Thymus (tissue), 11 donors: ENCODE results near the gene PTGIR. TPM values are rescaled to one million over a fixed set of nuclear protein-coding genes. Genes with fewer than 3 reads are reported as not detected.
A peak's percentile ranks its signal among the peaks of the same experiment; 100 is the strongest.
"Not testable (repeated sequence)": the region's sequence is repeated elsewhere in the genome, so short reads cannot be mapped to it uniquely, and the experiment has no call there.

Experiments
- DNase-seq, 9 donors: peaks; one replicate each; pipeline ENCODE4 v3.0.0-alpha.2; 2013; ENCODE audit warnings: low spot score in 9 of 9, low read depth in 6 of 9, missing footprints in 1 of 9
- H3K27ac ChIP-seq, 2 donors: one replicate each; pipeline ENCODE4 v1.5.1; 2013; ENCODE audit warnings: control low read depth in 1 of 2, low read depth in 1 of 2, low read length in 1 of 2, mild to moderate bottlenecking in 1 of 2, moderate library complexity in 1 of 2
- H3K27me3 ChIP-seq, 2 donors: one replicate each; pipeline ENCODE4 v1.5.1; 2013; ENCODE audit warnings: low read length in 1 of 2; ENCODE audit not compliant: control insufficient read depth in 2 of 2, insufficient read depth in 1 of 2
- H3K36me3 ChIP-seq, 2 donors: one replicate each; pipeline ENCODE4 v1.5.1; 2013; ENCODE audit warnings: low read length in 1 of 2, mild to moderate bottlenecking in 1 of 2, moderate library complexity in 1 of 2; ENCODE audit not compliant: control insufficient read depth in 2 of 2, insufficient read depth in 2 of 2
- H3K4me1 ChIP-seq, 2 donors: one replicate each; pipeline ENCODE4 v1.5.1; 2013; ENCODE audit warnings: low read length in 2 of 2; ENCODE audit not compliant: control insufficient read depth in 2 of 2, insufficient read depth in 2 of 2
- H3K4me3 ChIP-seq, 2 donors: one replicate each; pipeline ENCODE4 v1.5.1; 2013; ENCODE audit warnings: low read length in 2 of 2, control low read depth in 1 of 2, mild to moderate bottlenecking in 1 of 2
- H3K9me3 ChIP-seq, 2 donors: one replicate each; pipeline ENCODE4 v1.5.1; 2013; ENCODE audit warnings: low read length in 1 of 2, mild to moderate bottlenecking in 1 of 2; ENCODE audit not compliant: control insufficient read depth in 2 of 2, insufficient read depth in 1 of 2
- WGBS: extraction: QIAGEN DNeasy Blood & Tissue Kit; methylation state at CpG from one replicate; pipeline ENCODE4 v1.1.7; 2013; 5-methylcytosine and 5-hydroxymethylcytosine counted together
- polyA plus RNA-seq: library from polyadenylated mRNA; stranded (reverse); fragments of 200-250 nt; gene quantifications from one replicate; pipeline ENCODE4 v1.2.3, GENCODE V29; 2013
- total RNA-seq: library from RNA; stranded (reverse); fragments of 120-200 nt; gene quantifications from one replicate; pipeline ENCODE4 v1.2.4, GENCODE V29; 2013
- donor health status: healthy.

The PTGIR gene
- total and polyA plus RNA-seq, 2 donors, result 3.4 to 7.8 TPM

DNA sequence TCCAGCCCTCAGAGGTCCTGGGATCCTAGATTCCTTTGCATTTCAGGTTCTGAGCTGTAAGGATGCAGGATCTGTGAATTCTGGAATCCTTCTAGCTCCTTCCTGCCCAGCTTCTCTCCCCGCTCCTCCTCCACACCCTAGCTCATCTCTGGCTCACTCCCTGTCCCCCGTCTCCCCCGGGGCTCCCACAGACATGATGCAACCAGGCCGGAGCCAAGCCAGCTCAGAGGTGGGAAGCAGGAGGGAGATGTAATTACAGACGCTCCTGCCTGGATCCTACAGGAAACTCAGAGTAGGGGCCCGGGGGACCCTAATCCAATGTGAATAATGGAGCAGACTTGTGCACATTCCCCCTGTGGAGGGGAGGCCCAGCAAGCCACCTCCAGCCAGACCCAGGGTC lies 6.6 kb upstream of the PTGIR start:
- 92% methylated on average over 6 of the region's 6 CpGs for WGBS
- H3K27me3 ChIP-seq, result peaks cover 12 to 53% of the 10 kb centered on the region in 2 donors
- no peak overlapping the region for H3K27ac ChIP-seq

DNA sequence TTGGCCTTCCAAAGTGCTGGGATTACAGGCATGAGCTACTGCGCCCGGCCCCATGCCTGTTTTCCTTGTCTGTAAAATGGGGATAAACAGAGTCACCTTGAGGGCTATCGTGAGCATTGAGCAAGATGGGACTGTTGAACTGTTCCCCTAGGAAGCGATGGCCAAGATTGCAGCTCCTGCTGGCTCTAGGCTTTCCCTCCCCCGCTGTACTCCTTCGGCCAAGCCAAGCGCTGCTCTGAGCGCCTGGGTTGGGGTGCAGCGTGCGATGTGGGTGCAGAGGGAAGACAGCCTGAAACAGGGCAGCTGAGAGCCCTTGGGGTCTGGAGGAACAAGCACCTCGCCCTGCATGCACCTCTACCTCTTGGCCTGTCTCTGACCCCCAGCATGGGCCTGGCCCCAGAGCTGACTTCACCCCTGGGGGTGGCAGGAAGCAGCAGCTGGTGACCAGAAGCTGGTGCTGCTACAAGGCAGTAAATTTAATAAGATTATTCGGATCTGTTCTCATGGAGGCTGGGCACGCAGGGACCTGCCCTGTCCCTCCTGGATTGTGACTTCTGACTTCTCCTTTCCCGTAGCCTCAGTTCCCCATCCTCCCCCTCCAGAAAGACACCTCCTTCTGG lies 5.8 kb upstream of the PTGIR start:
- Histone ChIP-seq H3K36me3 (no peaks in the 10 kb centered on the region), H3K9me3 (no peaks in the 10 kb centered on the region), H3K4me1 (peaks cover 6 to 39% of the 10 kb centered on the region in 2 donors), H3K27ac (no peak overlapping the region), H3K4me3 (no peak overlapping the region), H3K27me3 (peaks cover 9 to 45% of the 10 kb centered on the region in 2 donors)
- WGBS, result 94% methylated on average over 14 of the region's 14 CpGs
- DNase-seq, result no peak

More for the DNA sequence above, 6.6 kb upstream of the PTGIR start:
- Histone ChIP-seq H3K4me3 (no peak overlapping the region), H3K36me3 (no peaks in the 10 kb centered on the region), H3K4me1 (peaks cover 6 to 38% of the 10 kb centered on the region in 2 donors), H3K9me3 (no peaks in the 10 kb centered on the region)
- no peak for DNase-seq

DNA sequence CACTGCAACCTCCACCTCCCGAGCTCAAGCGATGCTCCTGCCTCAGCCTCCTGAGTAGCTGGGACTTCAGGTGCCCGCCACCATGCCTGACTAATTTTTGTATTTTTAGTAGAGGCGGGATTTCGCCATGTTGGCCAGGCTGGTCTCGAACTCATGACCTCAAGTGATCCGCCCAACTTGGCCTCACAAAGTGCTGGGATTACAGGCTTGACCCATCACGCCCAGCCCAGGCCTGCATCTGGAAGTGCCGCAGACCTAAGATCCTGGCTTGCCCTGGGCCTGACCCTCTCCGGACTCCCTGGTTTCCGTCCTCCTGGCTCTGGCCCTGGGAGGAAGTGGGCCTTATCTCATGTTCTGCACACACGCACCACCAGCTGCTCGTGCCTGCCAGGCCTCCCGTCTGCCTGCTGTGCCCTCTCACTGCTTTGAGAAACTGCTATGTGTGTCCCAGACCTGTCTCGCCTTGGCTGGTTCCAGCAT lies 4.7 kb upstream of the PTGIR start:
- Histone ChIP-seq H3K36me3 (no peaks in the 10 kb centered on the region), H3K27me3 (peaks cover 3 to 36% of the 10 kb centered on the region in 2 donors), H3K27ac (no peak overlapping the region), H3K4me1 (peaks cover 8 to 43% of the 10 kb centered on the region in 2 donors), H3K4me3 (no peak overlapping the region), H3K9me3 (no peaks in the 10 kb centered on the region)
- 83% methylated on average over 15 of the region's 15 CpGs for WGBS
- no peak for DNase-seq

DNA sequence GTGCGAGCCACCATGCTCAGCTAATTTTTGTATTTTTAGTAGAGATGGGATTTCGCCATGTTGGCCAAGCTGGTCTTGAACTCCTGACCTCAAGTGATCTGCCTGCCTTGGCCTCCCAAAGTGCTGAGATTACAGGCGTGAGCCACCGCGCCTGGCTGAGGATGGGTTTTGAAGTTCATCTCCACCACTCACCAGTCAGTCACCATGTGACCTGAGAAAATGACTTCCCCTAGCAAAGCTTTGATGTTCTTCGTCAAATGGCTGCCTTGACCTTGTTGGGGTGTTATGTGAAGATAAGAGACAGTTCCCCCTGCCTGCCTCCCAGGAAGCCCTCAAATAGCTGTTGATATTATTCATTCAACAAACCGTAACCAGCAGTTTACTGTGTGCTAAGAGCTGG lies 4.1 kb upstream of the PTGIR start:
- DNase-seq, H3K36me3 ChIP-seq, H3K4me3 ChIP-seq, H3K9me3 ChIP-seq, H3K27ac ChIP-seq: not testable (repeated sequence)
- WGBS, result 87% methylated on average over 7 of the region's 7 CpGs
- peaks cover 9 to 44% of the 10 kb centered on the region in 2 donors for H3K4me1 ChIP-seq
- H3K27me3 ChIP-seq, result peaks cover 0 to 31% of the 10 kb centered on the region in 2 donors

DNA sequence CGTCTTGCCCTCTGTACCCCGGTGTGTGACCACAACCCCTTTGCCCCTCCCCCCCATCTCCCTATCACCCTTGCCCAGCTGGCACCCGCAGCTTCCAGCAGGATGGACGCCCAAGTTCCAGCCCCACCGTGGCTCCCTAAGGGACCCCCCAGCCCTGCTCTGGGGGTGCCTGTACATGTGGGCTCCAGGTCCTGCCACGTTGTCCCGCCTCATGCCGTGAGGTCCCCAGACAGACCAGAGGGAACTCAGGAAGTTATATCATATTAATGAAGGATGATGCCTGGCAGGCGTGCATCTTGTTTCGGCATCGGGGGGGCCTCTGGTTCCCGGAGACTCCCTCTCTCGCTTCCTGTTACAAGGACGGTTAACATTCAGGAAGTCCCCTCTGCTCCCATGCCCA lies 1.6 kb upstream of the PTGIR start:
- H3K4me1 ChIP-seq, result peaks cover 7 to 42% of the 10 kb centered on the region in 2 donors

DNA sequence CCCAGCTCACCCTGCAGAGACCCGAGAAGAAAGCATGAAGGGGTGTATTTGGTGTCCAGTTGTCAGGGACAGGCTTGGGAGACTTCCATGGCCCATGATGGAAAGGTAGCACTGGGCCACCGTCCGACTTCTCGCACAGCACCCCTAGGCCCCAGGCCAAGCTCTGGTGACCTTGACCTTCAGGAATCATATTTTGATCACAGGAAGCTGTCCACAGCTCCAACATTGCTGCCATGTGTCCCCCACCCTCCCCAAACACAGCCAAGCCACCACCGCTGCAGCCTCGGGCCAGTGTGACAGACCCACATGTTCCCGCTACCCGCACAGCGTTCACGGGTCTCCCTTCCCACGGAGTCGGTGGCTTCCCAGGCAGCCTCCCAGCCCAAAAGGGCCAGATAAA lies 842 bp upstream of the PTGIR start:
- no peak for DNase-seq
- 95% methylated on average over 12 of the region's 12 CpGs for WGBS
- Histone ChIP-seq H3K4me3 (no peak overlapping the region), H3K4me1 (peaks cover 7 to 44% of the 10 kb centered on the region in 2 donors), H3K36me3 (no peaks in the 10 kb centered on the region), H3K27me3 (peaks cover 0 to 8% of the 10 kb centered on the region in 2 donors), H3K9me3 (no peaks in the 10 kb centered on the region), H3K27ac (peak overlapping the region in 1 of 2 donors; percentile 57)

More for the DNA sequence above, 1.6 kb upstream of the PTGIR start:
- Histone ChIP-seq H3K36me3 (no peaks in the 10 kb centered on the region), H3K4me3 (no peak overlapping the region), H3K9me3 (no peaks in the 10 kb centered on the region), H3K27ac (no peak overlapping the region), H3K27me3 (peaks cover 0 to 9% of the 10 kb centered on the region in 2 donors)
- no peak for DNase-seq
- 57% methylated on average over 14 of the region's 14 CpGs for WGBS

DNA sequence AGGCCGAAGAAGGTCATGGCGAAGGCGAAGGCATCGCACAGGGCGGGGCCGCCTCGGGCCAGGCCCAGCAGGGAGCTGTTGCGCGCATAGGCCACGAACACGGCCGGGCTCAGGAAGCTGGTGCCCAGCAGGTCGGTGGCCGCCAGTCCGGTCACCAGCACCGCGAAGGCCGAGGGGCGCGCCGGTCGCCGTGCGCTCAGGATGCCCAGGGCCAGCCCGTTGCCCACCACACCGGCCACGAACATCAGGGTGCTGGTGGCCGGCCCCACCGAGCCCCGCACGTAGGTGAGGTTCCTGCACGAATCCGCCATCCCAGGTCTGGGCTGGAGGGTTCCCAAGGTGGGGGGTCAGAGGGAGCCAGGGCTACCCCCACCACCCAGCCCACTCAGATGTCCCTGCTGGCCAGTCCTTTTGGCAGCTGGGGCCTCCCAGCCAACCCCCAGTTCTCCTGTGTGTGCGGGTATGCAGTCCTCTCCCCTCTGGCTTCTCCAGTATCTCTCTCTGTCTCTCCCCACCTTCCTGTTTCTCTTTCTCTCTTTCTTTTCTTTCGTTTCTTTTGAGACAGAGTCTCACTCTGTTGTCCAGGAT lies 880 bp downstream of the PTGIR start:
- Histone ChIP-seq H3K9me3 (no peaks in the 10 kb centered on the region), H3K27me3 (peaks cover 0 to 5% of the 10 kb centered on the region in 2 donors), H3K27ac (peak overlapping the region in 1 of 2 donors; percentile 4), H3K36me3 (no peaks in the 10 kb centered on the region), H3K4me3 (no peak overlapping the region), H3K4me1 (peaks cover 17 to 57% of the 10 kb centered on the region in 2 donors)
- no peak for DNase-seq
- 93% methylated on average over 35 of the region's 35 CpGs for WGBS

DNA sequence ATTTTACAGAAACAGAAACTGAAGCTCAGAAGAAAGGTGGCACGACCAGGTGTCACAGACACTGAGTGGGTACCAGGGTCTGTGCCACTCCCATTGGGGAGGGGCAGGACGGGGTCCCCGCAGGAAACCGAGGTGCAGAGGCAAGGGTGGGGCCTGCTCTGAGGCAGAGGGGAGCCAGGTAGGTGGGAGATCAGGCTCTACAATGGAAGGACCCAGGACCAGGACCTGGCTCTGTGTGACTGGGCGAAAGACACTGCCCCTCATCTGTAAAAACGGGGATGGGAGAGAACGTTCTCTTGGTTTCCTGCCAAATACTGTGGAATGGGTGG lies 2.8 kb downstream of the PTGIR start:
- Histone ChIP-seq H3K27me3 (peaks cover 0 to 8% of the 10 kb centered on the region in 2 donors), H3K4me1 (peaks cover 23 to 71% of the 10 kb centered on the region in 2 donors), H3K4me3 (no peak overlapping the region), H3K36me3 (no peaks in the 10 kb centered on the region), H3K9me3 (no peaks in the 10 kb centered on the region), H3K27ac (no peak overlapping the region)
- WGBS, result 62% methylated on average over 7 of the region's 7 CpGs
- DNase-seq, result no peak

DNA sequence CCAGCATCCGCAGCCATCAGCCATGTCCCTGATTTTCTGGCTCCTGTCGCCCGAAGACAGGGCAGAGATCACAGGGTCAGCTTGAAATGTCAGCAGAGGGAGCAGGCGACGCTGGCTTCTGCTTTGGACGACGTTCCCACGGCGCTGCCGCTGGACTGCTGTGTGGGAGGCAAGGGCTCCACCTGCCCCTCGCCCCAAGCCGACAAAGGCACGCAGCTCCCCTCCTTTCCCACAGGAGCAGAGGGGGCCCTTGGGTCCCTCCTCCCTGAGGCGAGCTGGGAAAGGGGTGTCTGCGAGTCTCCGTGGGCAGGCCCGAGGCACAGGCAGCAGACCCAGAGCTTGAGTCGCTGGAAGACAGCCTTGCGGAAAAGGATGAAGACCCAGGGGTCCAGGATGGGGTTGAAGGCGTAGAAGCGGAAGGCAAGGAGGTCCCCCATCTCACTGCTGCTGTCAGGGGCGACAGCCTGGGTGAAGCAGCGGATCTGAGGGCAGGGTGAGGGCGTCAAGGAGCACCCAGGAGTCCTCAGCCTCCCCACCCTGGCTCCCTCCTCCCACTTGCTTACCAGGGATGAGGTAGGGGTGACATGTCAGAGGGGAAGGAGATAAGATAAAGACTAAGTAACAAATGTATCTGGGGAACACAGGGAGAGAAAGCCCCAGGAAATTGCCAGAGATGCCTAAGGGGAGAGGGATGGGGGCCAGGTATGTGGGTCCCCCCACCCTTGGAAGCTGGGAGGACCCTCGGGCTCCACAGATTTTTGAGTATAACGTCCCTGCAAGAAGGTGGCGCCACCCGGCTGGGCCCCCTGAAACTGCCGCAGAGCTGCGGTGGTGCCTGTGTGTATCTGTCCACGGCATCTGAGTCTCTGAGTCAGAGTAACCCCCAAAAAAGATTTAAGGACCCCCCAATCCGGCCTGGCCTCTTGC lies 3.4 kb downstream of the PTGIR start:
- peaks cover 0 to 8% of the 10 kb centered on the region in 2 donors for H3K27me3 ChIP-seq
- WGBS, result 92% methylated on average over 32 of the region's 32 CpGs
- no peak overlapping the region for H3K4me3 ChIP-seq
- no peak for DNase-seq
- H3K27ac ChIP-seq, result no peak overlapping the region
- H3K4me1 ChIP-seq, result peaks cover 29 to 76% of the 10 kb centered on the region in 2 donors
- no peaks in the 10 kb centered on the region for H3K9me3 ChIP-seq
- H3K36me3 ChIP-seq, result no peaks in the 10 kb centered on the region
